ENCODE measurements around the gene TRIOBP.
A peak's percentile ranks its signal among the peaks of the same experiment; 100 is the strongest.

TRIOBP gene

DNA sequence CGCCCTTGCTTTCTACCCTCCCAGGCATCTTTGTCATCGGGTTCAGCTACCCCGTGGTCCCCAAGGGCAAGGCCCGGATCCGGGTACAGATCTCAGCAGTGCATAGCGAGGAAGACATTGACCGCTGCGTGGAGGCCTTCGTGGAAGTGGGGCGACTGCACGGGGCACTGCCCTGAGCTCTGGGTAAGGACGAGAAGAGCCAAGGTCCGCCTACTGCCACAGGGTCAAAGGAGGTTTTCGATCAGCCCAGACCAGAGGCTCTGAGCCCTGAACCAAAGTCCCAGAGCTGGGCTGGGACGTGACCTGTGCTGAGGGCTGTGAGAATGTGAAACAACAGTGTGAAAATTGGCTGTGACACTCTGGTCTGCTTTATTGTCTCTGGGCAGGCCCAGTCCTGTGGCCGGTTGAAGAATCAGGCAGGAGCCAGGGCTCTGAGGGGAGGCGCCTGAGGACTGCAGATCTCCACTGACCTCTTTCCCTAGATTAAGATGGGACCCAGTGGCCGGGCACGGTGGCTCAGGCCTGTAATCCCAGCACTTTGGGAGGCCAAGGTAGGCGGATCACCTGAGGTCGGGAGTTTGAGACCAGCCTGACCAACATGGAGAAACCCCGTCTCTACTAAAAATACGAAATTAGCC, 119.8 kb downstream of the TRIOBP start:
- no peak for TF ChIP-seq ZFX (IDR thresholded peaks at IDR 0.05)
- TF ChIP-seq, protein P1, sequence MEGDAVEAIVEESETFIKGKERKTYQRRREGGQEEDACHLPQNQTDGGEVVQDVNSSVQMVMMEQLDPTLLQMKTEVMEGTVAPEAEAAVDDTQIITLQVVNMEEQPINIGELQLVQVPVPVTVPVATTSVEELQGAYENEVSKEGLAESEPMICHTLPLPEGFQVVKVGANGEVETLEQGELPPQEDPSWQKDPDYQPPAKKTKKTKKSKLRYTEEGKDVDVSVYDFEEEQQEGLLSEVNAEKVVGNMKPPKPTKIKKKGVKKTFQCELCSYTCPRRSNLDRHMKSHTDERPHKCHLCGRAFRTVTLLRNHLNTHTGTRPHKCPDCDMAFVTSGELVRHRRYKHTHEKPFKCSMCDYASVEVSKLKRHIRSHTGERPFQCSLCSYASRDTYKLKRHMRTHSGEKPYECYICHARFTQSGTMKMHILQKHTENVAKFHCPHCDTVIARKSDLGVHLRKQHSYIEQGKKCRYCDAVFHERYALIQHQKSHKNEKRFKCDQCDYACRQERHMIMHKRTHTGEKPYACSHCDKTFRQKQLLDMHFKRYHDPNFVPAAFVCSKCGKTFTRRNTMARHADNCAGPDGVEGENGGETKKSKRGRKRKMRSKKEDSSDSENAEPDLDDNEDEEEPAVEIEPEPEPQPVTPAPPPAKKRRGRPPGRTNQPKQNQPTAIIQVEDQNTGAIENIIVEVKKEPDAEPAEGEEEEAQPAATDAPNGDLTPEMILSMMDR (conservative IDR thresholded peaks at IDR 0.05) = no peak

DNA sequence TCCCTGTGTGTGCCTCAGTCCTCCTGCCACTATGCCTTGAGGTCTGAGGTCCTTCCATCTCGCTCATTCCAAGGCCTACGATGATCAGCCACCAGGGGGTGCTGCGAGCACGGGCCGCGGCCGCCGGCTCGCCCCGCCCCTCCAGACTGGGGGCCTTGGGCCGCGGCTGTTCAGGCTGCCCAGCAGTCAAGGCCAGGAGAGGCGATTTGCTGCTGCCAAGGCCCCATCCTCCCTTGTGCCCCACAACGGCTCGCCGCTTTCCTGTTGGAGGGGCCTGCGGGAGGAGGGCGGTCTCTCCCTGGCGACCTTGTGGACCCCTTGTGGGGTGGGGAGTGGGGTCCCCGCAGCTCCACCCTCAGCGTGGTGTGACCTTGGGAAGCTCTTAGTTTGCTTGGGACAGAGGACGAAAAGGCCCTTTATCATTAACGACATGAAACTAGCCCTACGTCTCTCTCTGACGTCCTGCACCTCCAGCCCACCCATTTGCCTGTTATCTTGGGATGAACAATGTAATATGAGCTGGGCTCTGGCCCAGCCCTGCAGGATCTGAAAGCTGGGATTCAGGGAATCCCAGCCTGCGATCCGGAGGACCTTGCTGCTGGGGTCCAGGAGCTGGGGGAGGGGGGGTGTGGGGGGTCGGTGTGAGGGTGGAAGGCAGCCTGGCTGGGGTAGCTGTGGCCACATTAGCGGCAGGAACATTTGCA, 121.0 kb downstream of the TRIOBP start:
- H3K27ac ChIP-seq = no peak overlapping the region
- TF ChIP-seq, protein P1 (conservative IDR thresholded peaks at IDR 0.05) = peak; percentile 98
- no peak for TF ChIP-seq ZFX (IDR thresholded peaks at IDR 0.05)

More for the DNA sequence above, 119.8 kb downstream of the TRIOBP start:
- no peak overlapping the region for H3K27ac ChIP-seq

DNA sequence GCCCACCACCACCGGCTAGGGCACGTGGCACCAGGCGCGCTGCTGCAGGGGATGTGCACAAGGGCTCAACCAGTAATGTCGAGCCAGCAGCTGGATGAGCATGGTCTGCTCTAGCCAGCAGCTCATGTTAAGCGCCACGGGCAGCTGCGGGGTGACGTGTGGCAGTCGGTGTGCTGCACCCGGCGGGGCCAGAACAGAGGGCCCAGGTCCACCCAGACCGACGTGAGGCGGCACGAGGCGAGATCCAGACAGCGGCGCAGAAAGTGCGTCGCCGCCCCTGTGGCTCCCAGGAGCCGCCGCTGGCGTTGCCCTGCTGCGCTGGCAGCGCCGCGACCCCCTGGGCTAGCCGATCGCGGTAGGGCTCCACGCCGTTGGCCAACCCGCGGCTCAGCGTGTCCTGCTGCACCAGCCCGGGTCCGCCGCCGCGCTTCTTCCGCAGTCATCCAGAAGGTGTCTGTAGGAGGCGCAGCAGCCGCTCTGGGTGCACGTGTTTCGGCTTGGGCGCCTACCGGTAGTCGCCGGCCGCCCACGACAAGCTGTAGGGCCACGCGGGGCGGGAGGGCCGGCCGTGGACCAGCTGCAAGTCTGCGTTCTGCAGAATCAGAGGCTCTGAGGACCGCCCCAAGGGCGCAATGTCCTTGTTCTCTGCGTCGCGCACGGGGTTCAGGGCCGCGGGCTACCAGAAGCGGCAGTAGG, 121.7 kb downstream of the TRIOBP start:
- no peak for TF ChIP-seq ZFX (IDR thresholded peaks at IDR 0.05)
- TF ChIP-seq, protein P1 (conservative IDR thresholded peaks at IDR 0.05) = no peak
- no peak overlapping the region for H3K27ac ChIP-seq

DNA sequence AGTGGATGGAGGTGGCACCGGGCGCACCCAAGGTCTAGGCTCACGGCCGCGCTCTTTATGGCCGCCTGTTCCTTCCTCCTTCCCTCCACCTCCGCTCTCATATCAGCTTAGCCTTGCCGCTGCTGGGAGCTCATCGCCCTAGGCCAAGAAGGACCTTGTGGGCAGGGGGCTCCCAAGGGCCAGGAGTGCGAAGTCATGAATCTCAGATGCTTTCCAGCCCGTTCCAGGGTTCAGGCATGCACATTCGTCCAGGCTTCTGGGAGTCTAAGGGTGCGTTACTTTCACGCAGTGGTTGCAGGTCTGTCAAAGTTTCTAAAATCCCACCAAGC, 122.2 kb downstream of the TRIOBP start:
- no peak overlapping the region for H3K27ac ChIP-seq
- TF ChIP-seq ZFX (IDR thresholded peaks at IDR 0.05) = no peak
- TF ChIP-seq, protein P1 (conservative IDR thresholded peaks at IDR 0.05) = no peak

DNA sequence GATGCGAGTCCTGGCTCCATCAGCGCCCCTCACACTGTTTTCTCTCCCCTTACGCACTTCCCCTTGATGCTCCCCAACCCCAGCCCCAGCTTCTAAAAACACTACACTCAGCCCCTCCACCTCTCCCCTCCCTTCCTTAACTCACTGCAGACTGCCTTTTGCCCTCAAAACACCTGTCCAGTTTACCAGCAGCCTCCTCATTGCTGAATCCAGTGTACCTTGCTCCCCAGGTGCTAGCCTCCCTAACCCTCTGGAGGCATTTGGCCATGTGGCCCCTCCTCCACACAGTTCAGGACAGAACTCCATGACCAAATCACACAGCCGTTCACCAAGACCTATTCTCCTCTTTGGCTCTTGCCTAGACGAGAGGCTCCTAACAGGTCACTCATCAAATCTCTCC, 123.5 kb downstream of the TRIOBP start:
- no peak for TF ChIP-seq ZFX (IDR thresholded peaks at IDR 0.05)
- TF ChIP-seq, protein P1 (conservative IDR thresholded peaks at IDR 0.05) = no peak
- H3K27ac ChIP-seq = no peak overlapping the region

DNA sequence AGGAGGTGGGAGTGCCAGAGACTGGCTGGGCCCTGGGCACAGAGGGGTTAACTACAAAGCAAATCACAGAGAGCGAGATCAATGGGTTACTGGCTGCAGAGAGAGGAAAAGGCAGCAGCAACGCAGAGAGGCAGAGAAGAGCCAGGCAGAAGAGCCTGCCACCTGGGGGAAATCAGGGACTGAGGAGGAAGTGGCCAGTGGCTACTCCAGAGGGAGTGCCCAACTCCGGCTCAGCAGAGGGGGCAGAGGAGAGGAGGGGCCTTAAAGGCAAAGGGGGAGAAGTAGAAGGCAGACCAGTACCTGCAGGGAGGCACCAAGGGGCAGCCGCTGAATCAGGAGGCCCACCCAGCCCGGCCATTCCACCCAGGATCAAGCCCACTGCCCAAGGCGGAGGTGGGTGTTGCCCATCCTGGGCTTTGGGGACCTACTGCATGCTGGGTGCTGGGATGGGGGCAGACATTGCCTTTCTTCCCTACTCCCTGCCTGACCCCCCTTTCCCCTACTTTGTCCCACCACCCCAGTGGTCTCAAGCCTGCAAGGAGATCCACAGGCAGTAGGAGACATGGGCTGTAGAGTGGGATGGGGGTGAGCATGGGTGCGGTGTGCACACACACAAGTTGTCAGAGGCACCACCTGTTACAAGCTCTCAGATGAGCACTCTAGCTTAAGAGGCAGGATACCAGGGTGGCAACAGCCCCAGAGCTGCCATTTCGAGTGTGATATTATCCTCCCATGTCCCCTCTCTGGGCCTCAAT, 125.4 kb downstream of the TRIOBP start:
- TF ChIP-seq ZFX (IDR thresholded peaks at IDR 0.05) = no peak
- TF ChIP-seq, protein P1 (conservative IDR thresholded peaks at IDR 0.05) = no peak
- H3K27ac ChIP-seq = no peak overlapping the region
